Osteoblast (primary cell): ENCODE data around the gene CEP85. TPM values are rescaled to one million over a fixed set of nuclear protein-coding genes. Genes with fewer than 3 reads are reported as not detected.

ENCODE experiments used
- DNase-seq: peaks from one replicate; pipeline ENCODE4 v3.0.0; 2011; ENCODE audit warnings: low spot score, mixed read lengths; ENCODE audit not compliant: insufficient read length; ENCODE audit errors: missing footprints
- H2AFZ ChIP-seq: 2 replicates; pipeline ENCODE4 v1.6.0; 2011; ENCODE audit warnings: mild to moderate bottlenecking, low read length
- H3K27ac ChIP-seq: 2 replicates; pipeline ENCODE4 v1.5.1; 2011; ENCODE audit warnings: mild to moderate bottlenecking, low read depth, low read length, moderate library complexity
- H3K27me3 ChIP-seq: 2 replicates; pipeline ENCODE4 v1.6.0; 2012; ENCODE audit warnings: mild to moderate bottlenecking, control low read depth, inconsistent platforms, low read length, moderate library complexity; ENCODE audit not compliant: insufficient read depth
- H3K36me3 ChIP-seq: 2 replicates; pipeline ENCODE4 v1.5.1; 2011; ENCODE audit warnings: mild to moderate bottlenecking, low read length, control low read depth, moderate library complexity; ENCODE audit not compliant: insufficient read depth
- H3K4me1 ChIP-seq: 2 replicates; pipeline ENCODE4 v1.5.1; 2011; ENCODE audit warnings: mild to moderate bottlenecking, low read length, control low read depth, moderate library complexity; ENCODE audit not compliant: insufficient read depth
- H3K4me2 ChIP-seq: 2 replicates; pipeline ENCODE4 v1.6.0; 2011; ENCODE audit warnings: mild to moderate bottlenecking, low read length; ENCODE audit not compliant: insufficient read depth
- H3K4me3 ChIP-seq: fragments of 200-600 bp; sonication (generic); 3 replicates; pipeline ENCODE4 v1.5.1; 2012; ENCODE audit warnings: mild to moderate bottlenecking, low read length, inconsistent platforms; ENCODE audit not compliant: insufficient read depth
- H3K79me2 ChIP-seq: 2 replicates; pipeline ENCODE4 v1.6.0; 2012; ENCODE audit warnings: mild to moderate bottlenecking, low read length, control low read depth, inconsistent platforms; ENCODE audit not compliant: insufficient read depth
- H3K9me3 ChIP-seq: 2 replicates; pipeline ENCODE4 v1.5.1; 2011; ENCODE audit warnings: low read depth, low read length, control low read depth
- H4K20me1 ChIP-seq: 2 replicates; pipeline ENCODE4 v1.6.0; 2012; ENCODE audit warnings: mild to moderate bottlenecking, low read length, control low read depth; ENCODE audit not compliant: insufficient read depth
- CTCF ChIP-seq: IDR thresholded peaks from 2 replicates; pipeline ENCODE4 v1.5.1; 2011; ENCODE audit warnings: mild to moderate bottlenecking, low read depth, low read length, moderate library complexity; ENCODE audit errors: extremely low read depth
- total RNA-seq: library from RNA; depleted of rRNA; stranded (reverse); fragments of >200 nt; gene quantifications from 2 replicates; pipeline ENCODE4 v1.2.3, GENCODE V29; 2012

The CEP85 gene
- total RNA-seq, 1 donor = 8.0 TPM

- DNase-seq = no peak
- Histone ChIP-seq H3K9me3 (no peaks in the 10 kb centered on the region), H3K79me2 (no peaks in the 10 kb centered on the region), H3K4me3 (no peak overlapping the region), H3K4me1 (no peaks in the 10 kb centered on the region), H2AFZ (no peak overlapping the region), H4K20me1 (peaks cover 3% of the 10 kb centered on the region), H3K27ac (no peak overlapping the region), H3K36me3 (peaks cover 35% of the 10 kb centered on the region), H3K4me2 (no peak overlapping the region), H3K27me3 (no peaks in the 10 kb centered on the region)
- no peak for TF ChIP-seq CTCF
These were observed 23.2 kb downstream of the CEP85 start for GRCh38 chr1:26257222-26257621.

- H3K4me2 ChIP-seq = no peak overlapping the region
- no peak for DNase-seq
- no peak overlapping the region for H3K4me3 ChIP-seq
- no peak overlapping the region for H3K27ac ChIP-seq
- no peaks in the 10 kb centered on the region for H3K79me2 ChIP-seq
- no peak overlapping the region for H2AFZ ChIP-seq
- peaks cover 50% of the 10 kb centered on the region for H3K36me3 ChIP-seq
- no peaks in the 10 kb centered on the region for H3K27me3 ChIP-seq
- no peak for TF ChIP-seq CTCF
- H3K9me3 ChIP-seq = no peaks in the 10 kb centered on the region
- peaks cover 3% of the 10 kb centered on the region for H4K20me1 ChIP-seq
- no peaks in the 10 kb centered on the region for H3K4me1 ChIP-seq
These were observed 25.0 kb downstream of the CEP85 start for GRCh38 chr1:26259005-26259404.

- H3K27ac ChIP-seq = no peak overlapping the region
- no peak overlapping the region for H3K4me2 ChIP-seq
- DNase-seq = no peak
- H3K27me3 ChIP-seq = no peaks in the 10 kb centered on the region
- no peak overlapping the region for H2AFZ ChIP-seq
- no peak for TF ChIP-seq CTCF
- no peaks in the 10 kb centered on the region for H3K79me2 ChIP-seq
- H3K4me3 ChIP-seq = no peak overlapping the region
- H3K9me3 ChIP-seq = no peaks in the 10 kb centered on the region
- no peaks in the 10 kb centered on the region for H3K4me1 ChIP-seq
- H4K20me1 ChIP-seq = peaks cover 3% of the 10 kb centered on the region
- peaks cover 53% of the 10 kb centered on the region for H3K36me3 ChIP-seq
These were observed 25.6 kb downstream of the CEP85 start for GRCh38 chr1:26259578-26259977.

GRCh38 chr1:26263212-26263611, 29.2 kb downstream of the CEP85 start:
- no peak overlapping the region for H2AFZ ChIP-seq
- H3K36me3 ChIP-seq = peaks cover 50% of the 10 kb centered on the region
- no peaks in the 10 kb centered on the region for H3K9me3 ChIP-seq
- no peak overlapping the region for H3K27ac ChIP-seq
- H3K4me3 ChIP-seq = no peak overlapping the region
- H4K20me1 ChIP-seq = no peaks in the 10 kb centered on the region
- H3K79me2 ChIP-seq = no peaks in the 10 kb centered on the region
- no peak for DNase-seq
- no peak overlapping the region for H3K4me2 ChIP-seq
- H3K27me3 ChIP-seq = no peaks in the 10 kb centered on the region
- peaks cover 3% of the 10 kb centered on the region for H3K4me1 ChIP-seq
- TF ChIP-seq CTCF = no peak
